HL-60/S4 treated with retinoic acid at 250 ng/mL for 4 days and 3 days (cell line): ENCODE data around the gene ACTG1.

Source experiments
- in situ Hi-C: fragments of 300-500 bp; cut with MboI; formaldehyde crosslinking; loops from 2 replicates; pipeline ENCODE4 v1.7.0; 2022; ENCODE audit warnings: low sequenced_read_pairs

ACTG1 gene

DNA sequence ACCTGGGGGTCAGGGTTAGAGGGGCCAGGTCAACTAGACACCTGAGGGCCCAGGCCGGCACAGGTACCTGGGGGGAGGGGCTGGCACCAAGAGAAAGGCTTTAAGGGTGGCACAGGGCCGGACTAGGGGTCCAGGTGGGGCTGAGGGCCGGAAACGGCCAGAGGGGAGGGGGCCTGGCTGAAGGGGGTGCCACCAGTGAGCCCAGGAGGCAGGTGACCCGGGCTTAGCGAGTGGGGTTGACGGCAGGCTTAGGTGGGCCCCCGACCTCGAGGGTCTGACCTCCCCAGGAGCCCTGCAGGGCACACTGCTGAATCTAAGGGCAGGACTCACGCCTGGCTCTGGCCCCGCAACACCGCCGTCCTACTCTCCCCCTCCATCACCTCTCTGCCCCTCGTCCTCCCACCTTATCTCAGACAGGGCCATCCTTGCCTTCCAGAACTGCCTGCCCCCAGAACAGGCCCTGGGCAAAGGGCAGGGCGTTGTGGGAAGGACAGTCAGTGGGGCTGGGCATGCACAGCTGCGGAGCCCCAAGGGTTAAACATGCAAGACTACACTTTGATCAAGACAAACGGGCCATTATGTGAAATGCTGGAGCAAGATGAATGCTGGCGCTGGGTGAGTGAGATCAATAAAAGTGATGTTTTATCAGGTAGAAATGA is 44.4 kb downstream of the ACTG1 start:
- in situ Hi-C loops, result no loop called here

DNA sequence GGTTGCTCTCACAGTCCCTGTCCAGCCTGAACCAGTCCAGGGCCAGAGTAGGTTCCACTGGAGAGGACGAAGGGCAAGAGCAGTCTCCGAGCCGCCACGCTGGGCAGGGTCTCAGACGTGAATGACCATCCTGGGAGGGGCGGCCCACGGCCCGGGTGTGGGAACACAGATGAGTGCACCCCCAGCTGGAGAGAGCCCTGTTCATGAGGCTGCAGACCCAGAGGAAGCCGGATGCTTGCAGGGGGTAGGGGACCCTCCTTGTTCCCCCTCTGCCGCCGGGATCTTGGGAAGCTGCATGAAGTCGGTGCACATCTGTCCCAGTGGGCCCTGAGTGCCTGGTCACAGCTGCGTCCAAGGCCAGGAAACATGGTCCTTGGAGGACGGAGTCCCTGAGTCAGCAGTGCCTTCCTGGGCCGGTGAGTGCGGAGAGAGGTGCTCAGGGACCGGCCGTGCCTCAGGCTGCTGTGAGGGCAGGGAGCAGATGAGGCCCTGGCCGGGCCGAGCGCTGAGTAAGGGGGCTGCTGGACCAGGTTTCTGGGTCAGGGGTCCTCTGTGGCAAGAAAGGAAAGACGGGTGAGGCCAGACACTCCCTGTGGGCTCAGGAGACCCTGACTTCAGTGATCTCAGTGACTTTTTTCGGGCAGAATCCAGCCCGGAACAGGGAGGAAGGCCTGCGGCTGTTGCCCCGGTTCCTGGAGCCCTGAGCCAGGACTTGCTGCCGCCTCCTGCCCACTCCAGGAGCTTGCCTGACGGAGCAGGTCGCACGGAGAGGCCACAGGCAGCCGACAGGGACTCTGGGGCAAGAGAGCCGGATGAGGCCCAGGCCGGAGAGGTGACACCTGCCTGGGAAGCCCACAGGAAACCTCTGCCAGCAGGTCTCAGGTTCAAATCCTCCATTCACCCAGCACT is 45.8 kb downstream of the ACTG1 start:
- in situ Hi-C loops, result no loop called here

DNA sequence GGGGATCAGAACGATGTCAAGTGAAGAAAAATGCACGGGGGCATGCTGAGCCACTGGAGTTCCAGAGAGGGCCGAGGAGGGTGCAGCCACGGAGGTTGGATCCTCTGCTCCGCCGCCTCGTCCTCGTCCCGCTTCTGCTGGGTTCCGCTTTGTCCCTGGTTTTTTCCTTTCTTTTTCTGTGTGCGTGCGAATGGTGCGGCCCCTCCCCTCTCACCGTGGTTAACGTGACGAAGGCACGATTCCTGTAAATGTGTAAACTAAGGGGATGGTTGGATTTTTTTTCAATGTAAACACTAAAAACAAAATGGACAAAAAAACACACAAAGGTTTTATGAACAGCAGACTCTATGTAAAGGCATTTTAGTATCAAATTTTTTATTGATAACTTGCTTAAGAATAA is 46.7 kb downstream of the ACTG1 start:
- in situ Hi-C loops, result no loop called here

DNA sequence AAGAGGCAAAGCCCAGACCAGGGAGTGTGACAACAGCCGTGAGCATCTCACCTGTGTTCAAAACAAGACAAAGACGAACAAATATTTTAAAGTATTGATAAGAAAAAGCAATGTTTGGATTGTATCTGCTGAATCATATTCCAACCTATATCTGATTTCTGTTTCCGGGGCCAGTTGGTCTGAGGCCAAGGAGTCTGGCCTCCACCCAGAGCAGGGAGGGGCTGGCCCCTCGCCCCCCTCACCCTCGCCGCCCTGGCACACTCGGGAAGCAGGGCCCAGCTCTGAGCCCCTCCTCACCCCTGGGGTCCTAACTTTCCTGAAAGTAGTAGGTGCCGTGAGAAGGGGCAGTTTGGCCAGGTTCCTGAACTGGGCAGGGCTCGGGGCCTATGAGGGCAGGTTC is 48.0 kb downstream of the ACTG1 start:
- in situ Hi-C loops, result no loop called here

DNA sequence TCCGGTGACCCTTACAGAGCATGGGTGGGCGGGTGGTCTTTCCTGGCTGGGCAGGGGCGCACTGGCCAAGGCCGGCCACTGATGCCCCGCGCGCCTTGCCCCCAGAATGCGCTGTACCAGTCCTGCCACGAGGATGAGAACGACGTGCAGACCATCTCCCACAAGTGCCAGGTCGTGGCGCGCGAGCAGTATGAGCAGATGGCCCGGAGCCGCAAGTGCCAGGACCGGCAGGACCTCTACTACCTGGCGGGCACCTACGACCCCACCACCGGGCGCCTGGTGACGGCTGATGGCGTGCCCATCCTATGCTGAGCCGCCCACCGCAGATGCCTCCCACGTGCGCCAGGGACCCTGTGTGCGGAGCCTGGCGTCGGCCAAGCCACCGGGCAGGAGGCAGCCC is 49.1 kb downstream of the ACTG1 start:
- in situ Hi-C loops, result no loop called here

DNA sequence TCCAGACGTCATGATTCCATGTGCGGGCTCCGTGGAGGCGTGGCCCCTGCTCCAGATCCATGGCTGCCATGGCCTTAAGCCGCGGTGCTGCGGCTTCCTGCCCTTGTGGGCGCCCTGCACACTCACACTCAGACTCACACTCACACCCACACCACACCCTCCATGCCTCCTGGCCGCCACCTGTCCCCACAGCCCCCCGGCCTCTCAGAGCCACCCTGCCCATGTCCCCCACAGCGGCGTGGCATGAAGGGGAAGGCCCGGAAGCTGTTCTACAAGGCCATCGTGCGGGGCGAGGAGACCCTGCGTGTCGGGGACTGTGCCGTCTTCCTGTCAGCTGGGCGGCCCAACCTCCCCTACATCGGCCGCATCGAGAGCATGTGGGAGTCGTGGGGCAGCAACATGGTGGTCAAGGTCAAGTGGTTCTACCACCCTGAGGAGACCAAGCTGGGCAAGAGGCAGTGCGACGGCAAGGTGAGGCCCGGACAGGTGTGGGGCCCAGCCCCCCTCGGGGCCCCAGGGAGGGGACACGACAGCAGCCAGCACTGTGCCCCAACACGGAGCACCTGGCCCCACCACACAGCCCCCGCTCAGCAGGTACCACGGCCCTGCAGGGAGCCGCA is 50.0 kb downstream of the ACTG1 start:
- in situ Hi-C loops, result no loop called here

DNA sequence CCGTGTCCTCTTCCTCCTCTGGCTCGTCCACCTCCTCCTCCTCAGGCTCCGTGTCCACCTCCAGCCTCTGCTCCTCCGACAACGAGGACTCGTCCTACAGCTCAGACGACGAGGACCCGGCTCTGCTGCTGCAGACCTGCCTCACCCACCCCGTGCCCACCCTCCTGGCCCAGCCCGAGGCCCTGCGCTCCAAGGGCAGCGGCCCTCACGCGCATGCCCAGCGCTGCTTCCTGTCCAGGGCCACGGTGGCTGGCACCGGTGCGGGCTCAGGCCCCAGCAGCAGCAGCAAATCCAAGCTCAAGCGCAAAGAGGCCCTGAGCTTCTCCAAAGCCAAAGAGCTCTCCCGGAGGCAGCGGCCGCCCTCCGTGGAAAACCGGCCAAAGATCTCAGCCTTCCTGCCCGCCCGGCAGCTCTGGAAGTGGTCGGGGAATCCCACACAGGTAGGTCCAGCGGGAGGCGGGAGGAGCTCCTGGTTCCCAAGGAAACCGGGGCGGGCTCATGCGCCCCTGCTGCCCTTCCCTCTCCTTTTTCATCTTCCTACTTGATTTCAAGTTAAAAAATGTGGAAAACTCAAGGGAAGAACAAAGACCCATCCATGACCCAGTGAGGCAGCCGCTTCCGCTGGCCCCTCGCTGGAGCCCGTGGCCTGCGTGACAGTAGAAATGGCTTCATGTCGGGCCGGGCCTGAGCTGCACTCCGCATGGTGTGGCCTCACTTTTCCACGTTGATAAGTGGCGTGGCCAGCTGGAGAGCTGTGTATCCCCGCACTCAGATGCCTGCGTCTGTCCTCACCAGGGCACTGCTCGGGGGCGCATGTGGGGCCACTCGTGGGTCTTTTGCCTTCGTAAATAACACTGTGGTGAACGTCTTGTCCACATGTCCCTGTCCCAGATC is 50.7 kb downstream of the ACTG1 start:
- in situ Hi-C loops, result no loop called here

DNA sequence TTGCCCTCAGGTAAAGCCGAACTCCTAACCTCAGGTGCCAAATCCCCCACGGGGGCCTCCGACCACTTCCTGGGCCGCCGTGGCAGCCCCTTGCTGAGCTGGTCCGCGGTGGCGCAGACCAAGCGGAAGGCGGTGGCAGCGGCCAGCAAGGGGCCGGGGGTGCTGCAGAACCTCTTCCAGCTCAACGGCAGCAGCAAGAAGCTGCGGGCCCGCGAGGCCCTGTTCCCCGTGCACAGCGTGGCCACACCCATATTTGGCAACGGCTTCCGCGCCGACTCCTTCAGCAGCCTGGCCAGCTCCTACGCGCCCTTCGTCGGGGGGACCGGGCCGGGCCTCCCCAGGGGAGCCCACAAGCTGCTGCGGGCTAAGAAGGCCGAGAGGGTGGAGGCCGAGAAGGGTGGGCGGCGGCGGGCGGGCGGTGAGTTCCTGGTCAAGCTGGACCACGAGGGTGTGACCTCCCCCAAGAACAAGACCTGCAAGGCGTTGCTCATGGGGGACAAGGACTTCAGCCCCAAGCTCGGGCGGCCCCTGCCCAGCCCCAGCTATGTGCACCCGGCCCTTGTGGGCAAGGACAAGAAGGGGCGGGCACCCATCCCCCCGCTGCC is 51.6 kb downstream of the ACTG1 start:
- in situ Hi-C loops, result no loop called here
